GM23338 (cell line): ENCODE measurements around the gene ZNF638. TPM values are rescaled to one million over a fixed set of nuclear protein-coding genes. Genes with fewer than 3 reads are reported as not detected.

ENCODE experiments used
- ATAC-seq: fragments of 200-7000 bp; cut with Tn5 transposase; 3 replicates; pipeline ENCODE4 v1.9.1; 2020
- DNase-seq: peaks from one replicate; pipeline ENCODE4 v3.0.0-alpha.2; 2015; ENCODE audit warnings: low spot score
- H2AFZ ChIP-seq: fragments of 200-600 bp; sonication (generic); 2 replicates; pipeline ENCODE4 v1.8.0; 2016; ENCODE audit warnings: antibody characterized with exemption, mild to moderate bottlenecking, moderate library complexity
- H3F3A ChIP-seq: fragments of 200-600 bp; sonication (generic); replicated peaks from 2 replicates; pipeline ENCODE4 v1.8.0; 2017; ENCODE audit warnings: antibody characterized with exemption, mixed run types, low read depth
- H3K27ac ChIP-seq: fragments of 200-600 bp; sonication (generic); 2 replicates; pipeline ENCODE4 v1.6.1; 2016; ENCODE audit warnings: low read depth
- H3K27me3 ChIP-seq: fragments of 200-600 bp; sonication (generic); 2 replicates; pipeline ENCODE4 v1.8.0; 2016; ENCODE audit warnings: mild to moderate bottlenecking, mixed run types, moderate library complexity; ENCODE audit not compliant: insufficient read depth
- H3K36me3 ChIP-seq: fragments of 200-600 bp; sonication (generic); 2 replicates; pipeline ENCODE4 v1.8.0; 2016; ENCODE audit warnings: mild to moderate bottlenecking; ENCODE audit not compliant: insufficient read depth
- H3K4me1 ChIP-seq: fragments of 200-600 bp; sonication (generic); 2 replicates; pipeline ENCODE4 v1.8.0; 2016; ENCODE audit warnings: mild to moderate bottlenecking, moderate library complexity; ENCODE audit not compliant: insufficient read depth
- H3K4me2 ChIP-seq: fragments of 200-600 bp; sonication (generic); 2 replicates; pipeline ENCODE4 v1.7.1; 2017; ENCODE audit warnings: mixed run types
- H3K4me3 ChIP-seq: fragments of 200-600 bp; sonication (generic); 2 replicates; pipeline ENCODE4 v1.6.1; 2016; ENCODE audit warnings: mixed run types
- H3K79me2 ChIP-seq: fragments of 200-600 bp; sonication (generic); replicated peaks from 2 replicates; pipeline ENCODE4 v1.8.0; 2017; ENCODE audit warnings: mild to moderate bottlenecking; ENCODE audit not compliant: insufficient read depth
- H3K9me2 ChIP-seq: fragments of 200-600 bp; sonication (generic); 2 replicates; pipeline ENCODE4 v1.8.0; 2017; ENCODE audit not compliant: insufficient read depth
- H4K20me1 ChIP-seq: fragments of 200-600 bp; sonication (generic); replicated peaks from 2 replicates; pipeline ENCODE4 v1.8.0; 2017; ENCODE audit warnings: mild to moderate bottlenecking; ENCODE audit not compliant: insufficient read depth
- H3K27ac Mint-ChIP-seq: 2 replicates; pipeline ENCODE4 v1.8.0; 2020; ENCODE audit warnings: inconsistent platforms, mild to moderate bottlenecking, moderate library complexity, mixed read lengths
- H3K27me3 Mint-ChIP-seq: 3 replicates; pipeline ENCODE4 v1.8.0; 2022; ENCODE audit warnings: low read depth, mild to moderate bottlenecking, moderate library complexity, mixed read lengths, inconsistent platforms; ENCODE audit not compliant: insufficient read depth, poor library complexity
- H3K36me3 Mint-ChIP-seq: 3 replicates; pipeline ENCODE4 v1.8.0; 2021; ENCODE audit warnings: low read depth, mild to moderate bottlenecking, inconsistent platforms, moderate library complexity, mixed read lengths
- H3K4me1 Mint-ChIP-seq: 3 replicates; pipeline ENCODE4 v1.8.0; 2020; ENCODE audit warnings: mild to moderate bottlenecking, inconsistent platforms, mixed read lengths
- H3K4me3 Mint-ChIP-seq: 3 replicates; pipeline ENCODE4 v1.8.0; 2021; ENCODE audit warnings: moderate library complexity, mild to moderate bottlenecking, inconsistent platforms, mixed read lengths
- H3K9me3 Mint-ChIP-seq: 3 replicates; pipeline ENCODE4 v1.8.0; 2020; ENCODE audit warnings: moderate library complexity, mild to moderate bottlenecking, inconsistent platforms, mixed read lengths
- NANOG ChIP-seq: IDR thresholded peaks from 2 replicates; pipeline ENCODE4 v1.6.1; 2016; ENCODE audit warnings: antibody characterized with exemption, borderline replicate concordance
- polyA plus RNA-seq: library from polyadenylated mRNA; unstranded; fragments of >200 nt; fragmentation: Nextera tagmentation; extraction: Ambion mirVana; gene quantifications from 2 replicates; pipeline ENCODE4 v1.2.1, GENCODE V29; 2016
- total RNA-seq: library from RNA; depleted of rRNA; stranded (reverse); fragments of >200 nt; shearing (Covaris generic); gene quantifications from 2 replicates; pipeline ENCODE4 v1.2.3, GENCODE V29; 2014
- TF ChIP-seq, protein P1 (sequence below): fragments of 250-450 bp; sonication (Bioruptor Pico); IDR thresholded peaks from 2 replicates; pipeline ENCODE4 v1.5.0; 2020; ENCODE audit warnings: mild to moderate bottlenecking, moderate library complexity
- TF ChIP-seq, protein P2 (sequence below): IDR thresholded peaks from 2 replicates; pipeline ENCODE4 v1.6.1; 2016; ENCODE audit warnings: antibody characterized with exemption

Gene ZNF638
- total and polyA plus RNA-seq, 2 experiments from 2014 or later = 185 to 190 TPM

DNA sequence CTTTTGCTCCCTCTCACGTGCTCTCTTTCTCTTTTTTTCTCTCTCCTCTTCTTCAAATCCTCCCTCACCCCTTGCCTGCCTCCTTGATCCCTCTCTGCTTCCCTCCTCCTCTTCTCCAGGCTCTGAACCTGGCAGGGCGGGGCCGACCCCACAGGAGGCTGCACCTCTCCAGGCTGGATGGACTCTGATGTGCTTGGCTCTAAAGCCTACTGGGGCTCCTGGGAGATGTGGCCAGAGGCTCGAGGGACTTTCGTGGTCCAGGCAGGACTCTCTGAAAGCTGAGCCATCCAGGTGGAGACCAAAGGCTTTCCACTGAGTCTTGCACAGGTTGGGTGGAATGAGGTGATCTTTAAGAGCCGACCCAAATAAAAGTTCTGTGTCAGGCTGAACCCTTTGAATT lies 147.2 kb downstream of the ZNF638 start (continued):
- TF ChIP-seq, protein P1, sequence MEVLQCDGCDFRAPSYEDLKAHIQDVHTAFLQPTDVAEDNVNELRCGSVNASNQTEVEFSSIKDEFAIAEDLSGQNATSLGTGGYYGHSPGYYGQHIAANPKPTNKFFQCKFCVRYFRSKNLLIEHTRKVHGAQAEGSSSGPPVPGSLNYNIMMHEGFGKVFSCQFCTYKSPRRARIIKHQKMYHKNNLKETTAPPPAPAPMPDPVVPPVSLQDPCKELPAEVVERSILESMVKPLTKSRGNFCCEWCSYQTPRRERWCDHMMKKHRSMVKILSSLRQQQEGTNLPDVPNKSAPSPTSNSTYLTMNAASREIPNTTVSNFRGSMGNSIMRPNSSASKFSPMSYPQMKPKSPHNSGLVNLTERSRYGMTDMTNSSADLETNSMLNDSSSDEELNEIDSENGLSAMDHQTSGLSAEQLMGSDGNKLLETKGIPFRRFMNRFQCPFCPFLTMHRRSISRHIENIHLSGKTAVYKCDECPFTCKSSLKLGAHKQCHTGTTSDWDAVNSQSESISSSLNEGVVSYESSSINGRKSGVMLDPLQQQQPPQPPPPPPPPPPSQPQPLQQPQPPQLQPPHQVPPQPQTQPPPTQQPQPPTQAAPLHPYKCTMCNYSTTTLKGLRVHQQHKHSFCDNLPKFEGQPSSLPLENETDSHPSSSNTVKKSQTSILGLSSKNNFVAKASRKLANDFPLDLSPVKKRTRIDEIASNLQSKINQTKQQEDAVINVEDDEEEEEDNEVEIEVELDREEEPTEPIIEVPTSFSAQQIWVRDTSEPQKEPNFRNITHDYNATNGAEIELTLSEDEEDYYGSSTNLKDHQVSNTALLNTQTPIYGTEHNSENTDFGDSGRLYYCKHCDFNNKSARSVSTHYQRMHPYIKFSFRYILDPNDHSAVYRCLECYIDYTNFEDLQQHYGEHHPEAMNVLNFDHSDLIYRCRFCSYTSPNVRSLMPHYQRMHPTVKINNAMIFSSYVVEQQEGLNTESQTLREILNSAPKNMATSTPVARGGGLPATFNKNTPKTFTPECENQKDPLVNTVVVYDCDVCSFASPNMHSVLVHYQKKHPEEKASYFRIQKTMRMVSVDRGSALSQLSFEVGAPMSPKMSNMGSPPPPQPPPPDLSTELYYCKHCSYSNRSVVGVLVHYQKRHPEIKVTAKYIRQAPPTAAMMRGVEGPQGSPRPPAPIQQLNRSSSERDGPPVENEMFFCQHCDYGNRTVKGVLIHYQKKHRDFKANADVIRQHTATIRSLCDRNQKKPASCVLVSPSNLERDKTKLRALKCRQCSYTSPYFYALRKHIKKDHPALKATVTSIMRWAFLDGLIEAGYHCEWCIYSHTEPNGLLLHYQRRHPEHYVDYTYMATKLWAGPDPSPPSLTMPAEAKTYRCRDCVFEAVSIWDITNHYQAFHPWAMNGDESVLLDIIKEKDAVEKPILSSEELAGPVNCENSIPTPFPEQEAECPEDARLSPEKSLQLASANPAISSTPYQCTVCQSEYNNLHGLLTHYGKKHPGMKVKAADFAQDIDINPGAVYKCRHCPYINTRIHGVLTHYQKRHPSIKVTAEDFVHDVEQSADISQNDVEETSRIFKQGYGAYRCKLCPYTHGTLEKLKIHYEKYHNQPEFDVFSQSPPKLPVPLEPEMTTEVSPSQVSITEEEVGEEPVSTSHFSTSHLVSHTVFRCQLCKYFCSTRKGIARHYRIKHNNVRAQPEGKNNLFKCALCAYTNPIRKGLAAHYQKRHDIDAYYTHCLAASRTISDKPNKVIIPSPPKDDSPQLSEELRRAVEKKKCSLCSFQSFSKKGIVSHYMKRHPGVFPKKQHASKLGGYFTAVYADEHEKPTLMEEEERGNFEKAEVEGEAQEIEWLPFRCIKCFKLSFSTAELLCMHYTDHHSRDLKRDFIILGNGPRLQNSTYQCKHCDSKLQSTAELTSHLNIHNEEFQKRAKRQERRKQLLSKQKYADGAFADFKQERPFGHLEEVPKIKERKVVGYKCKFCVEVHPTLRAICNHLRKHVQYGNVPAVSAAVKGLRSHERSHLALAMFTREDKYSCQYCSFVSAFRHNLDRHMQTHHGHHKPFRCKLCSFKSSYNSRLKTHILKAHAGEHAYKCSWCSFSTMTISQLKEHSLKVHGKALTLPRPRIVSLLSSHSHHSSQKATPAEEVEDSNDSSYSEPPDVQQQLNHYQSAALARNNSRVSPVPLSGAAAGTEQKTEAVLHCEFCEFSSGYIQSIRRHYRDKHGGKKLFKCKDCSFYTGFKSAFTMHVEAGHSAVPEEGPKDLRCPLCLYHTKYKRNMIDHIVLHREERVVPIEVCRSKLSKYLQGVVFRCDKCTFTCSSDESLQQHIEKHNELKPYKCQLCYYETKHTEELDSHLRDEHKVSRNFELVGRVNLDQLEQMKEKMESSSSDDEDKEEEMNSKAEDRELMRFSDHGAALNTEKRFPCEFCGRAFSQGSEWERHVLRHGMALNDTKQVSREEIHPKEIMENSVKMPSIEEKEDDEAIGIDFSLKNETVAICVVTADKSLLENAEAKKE (CRISPR knock-in tag) = no peak

DNA sequence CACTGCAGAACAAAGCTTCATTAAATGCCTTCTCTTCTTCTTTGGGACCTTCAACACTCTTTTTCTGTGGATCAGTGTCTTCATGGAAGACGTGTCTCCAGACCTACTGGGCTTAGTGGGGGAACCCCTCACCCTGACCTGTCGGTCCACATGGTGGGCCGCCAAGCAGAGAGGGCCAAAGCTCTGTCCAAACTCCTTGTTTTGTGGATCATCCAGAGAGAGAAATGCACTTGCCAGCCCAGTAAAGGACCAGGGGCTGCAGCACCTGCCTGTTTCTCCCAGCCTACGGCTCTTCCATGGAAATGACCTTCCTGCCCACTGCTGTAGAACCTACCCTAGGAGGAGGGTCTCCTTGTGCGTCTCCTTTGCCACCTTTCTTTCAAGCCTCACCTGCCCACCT lies 147.7 kb downstream of the ZNF638 start:
- no peak for DNase-seq
- Histone ChIP-seq H3K9me2 (no peaks in the 10 kb centered on the region), H3K4me2 (no peak overlapping the region), H3K4me1 (no peaks in the 10 kb centered on the region), H3K36me3 (no peaks in the 10 kb centered on the region), H3K4me3 (no peak overlapping the region), H3K27ac (no peak overlapping the region), H2AFZ (no peak overlapping the region), H3F3A (no peaks in the 10 kb centered on the region), H4K20me1 (no peaks in the 10 kb centered on the region), H3K27me3 (no peaks in the 10 kb centered on the region), H3K79me2 (no peaks in the 10 kb centered on the region)
- TF ChIP-seq NANOG = no peak
- TF ChIP-seq, protein P2, sequence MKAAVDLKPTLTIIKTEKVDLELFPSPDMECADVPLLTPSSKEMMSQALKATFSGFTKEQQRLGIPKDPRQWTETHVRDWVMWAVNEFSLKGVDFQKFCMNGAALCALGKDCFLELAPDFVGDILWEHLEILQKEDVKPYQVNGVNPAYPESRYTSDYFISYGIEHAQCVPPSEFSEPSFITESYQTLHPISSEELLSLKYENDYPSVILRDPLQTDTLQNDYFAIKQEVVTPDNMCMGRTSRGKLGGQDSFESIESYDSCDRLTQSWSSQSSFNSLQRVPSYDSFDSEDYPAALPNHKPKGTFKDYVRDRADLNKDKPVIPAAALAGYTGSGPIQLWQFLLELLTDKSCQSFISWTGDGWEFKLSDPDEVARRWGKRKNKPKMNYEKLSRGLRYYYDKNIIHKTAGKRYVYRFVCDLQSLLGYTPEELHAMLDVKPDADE = no peak
- H3K9me3 Mint-ChIP-seq = 0 out of 3 replicates have a peak, but pooled peaks cover 3% of the 10 kb centered on the region
- no peak overlapping the region for H3K4me3 Mint-ChIP-seq
- ATAC-seq = no peak
- H3K27ac Mint-ChIP-seq = no peak overlapping the region
- peaks cover 28% of the 10 kb centered on the region for H3K4me1 Mint-ChIP-seq
- peaks cover 5% of the 10 kb centered on the region for H3K27me3 Mint-ChIP-seq
- peaks cover 6% of the 10 kb centered on the region; the same call in 2 of the 3 replicates for H3K36me3 Mint-ChIP-seq
